K562 (cell line): ENCODE measurements around the gene MAN1B1. TPM values are rescaled to one million over a fixed set of nuclear protein-coding genes. Genes with fewer than 3 reads are reported as not detected.

ENCODE experiments used
- ATAC-seq: fragments of 200-7000 bp; cut with Tn5 transposase; 3 replicates; pipeline ENCODE4 v1.9.1; 2020; ENCODE audit warnings: moderate library complexity
- BruUV-seq: library from RNA; stranded (reverse); fragments of 400-500 nt; replicated peaks from 2 replicates; lab custom pipeline; 2021; lab: Mats Ljungman, UMichigan
- CTCF ChIA-PET: fragments of 300-600 bp; formaldehyde crosslinking; extraction: SDS; loops from one replicate; lab custom pipeline; 2021; ENCODE audit warnings: low intra/inter-chr PET ratio; lab: Yijun Ruan, JAX
- POLR2A ChIA-PET: fragments of 300-600, 350-650 bp; sonication (Branson Sonifier 250); formaldehyde crosslinking; extraction: SDS; loops from one replicate; lab custom pipeline; 2021; ENCODE audit warnings: antibody characterized with exemption, inconsistent platforms; lab: Yijun Ruan, JAX
- DNase-seq, 4 experiments: peaks; one replicate each; pipeline versions ENCODE4 v3.0.0 to v3.0.0-alpha.2; 2011 to 2018; ENCODE audit warnings: low spot score in 3 of 4, mixed read lengths in 3 of 4; ENCODE audit errors: extremely low read depth in 1 of 4
- FAIRE-seq: peaks from 2 replicates; lab custom pipeline; 2011; peaks lifted over from hg19 to GRCh38; lab: Jason Lieb, UNC
- H2AFZ ChIP-seq: 2 replicates; pipeline ENCODE4 v1.6.0; 2011; ENCODE audit warnings: low read depth, low read length, control low read depth, inconsistent platforms
- H3K27ac ChIP-seq: fragments of 200-600 bp; 3 replicates; pipeline ENCODE4 v1.8.0; 2011; ENCODE audit warnings: low read depth, mild to moderate bottlenecking, control low read depth, inconsistent platforms, low read length, moderate library complexity, mixed read lengths; ENCODE audit errors: extremely low read depth
- H3K27me3 ChIP-seq, 2 experiments: fragments of 300-600 bp in 1 of 2; 2 replicates in 1 of 2; 3 replicates in 1 of 2; pipeline versions ENCODE4 v1.6.0 to v1.8.0; 2011; ENCODE audit warnings: inconsistent platforms in 2 of 2, low read length in 2 of 2, mild to moderate bottlenecking in 1 of 2, mixed read lengths in 1 of 2, moderate library complexity in 1 of 2; ENCODE audit not compliant: control insufficient read depth in 2 of 2, insufficient read depth in 2 of 2
- H3K36me3 ChIP-seq: fragments of 300-600 bp; 3 replicates; pipeline ENCODE4 v1.8.0; 2011; ENCODE audit warnings: mild to moderate bottlenecking, low read length, inconsistent platforms; ENCODE audit not compliant: control insufficient read depth, insufficient read depth
- H3K4me1 ChIP-seq, 2 experiments: fragments of 200-600 bp in 1 of 2; replicated peaks in 1 of 2; 2 replicates in 1 of 2; 3 replicates in 1 of 2; pipeline versions ENCODE4 v1.5.1 to v1.8.0; 2011; ENCODE audit warnings: inconsistent platforms in 2 of 2, low read length in 2 of 2, mild to moderate bottlenecking in 1 of 2, mixed read lengths in 1 of 2, moderate library complexity in 1 of 2; ENCODE audit not compliant: control insufficient read depth in 2 of 2, insufficient read depth in 2 of 2
- H3K4me2 ChIP-seq: 2 replicates; pipeline ENCODE4 v1.6.1; 2011; ENCODE audit warnings: low read length, control low read depth, inconsistent platforms, mixed read lengths; ENCODE audit not compliant: insufficient read depth
- H3K4me3 ChIP-seq: fragments of 200-600 bp; sonication (generic), shearing (Covaris generic); 2 replicates; pipeline ENCODE4 v1.5.1; 2016; ENCODE audit warnings: control low read depth, inconsistent platforms
- H3K79me2 ChIP-seq: fragments of 200-600 bp; 3 replicates; pipeline ENCODE4 v1.8.0; 2011; ENCODE audit warnings: low read length, inconsistent platforms; ENCODE audit not compliant: control insufficient read depth, insufficient read depth
- H3K9ac ChIP-seq, 2 experiments: 2 replicates each; pipeline versions ENCODE4 v1.6.0 to v1.6.1; 2011; ENCODE audit warnings: low read depth in 2 of 2, low read length in 2 of 2, control low read depth in 1 of 2, inconsistent platforms in 1 of 2, mild to moderate bottlenecking in 1 of 2, mixed read lengths in 1 of 2; ENCODE audit not compliant: insufficient read depth in 1 of 2
- H3K9me1 ChIP-seq: one replicate; pipeline ENCODE4 v1.6.0; 2011; ENCODE audit warnings: inconsistent platforms, mild to moderate bottlenecking, low read length, moderate library complexity; ENCODE audit not compliant: control insufficient read depth, insufficient read depth
- H3K9me3 ChIP-seq: replicated peaks from 2 replicates; pipeline ENCODE4 v1.5.1; 2011; ENCODE audit warnings: low read depth, low read length, inconsistent platforms; ENCODE audit not compliant: control insufficient read depth, insufficient read depth
- H4K20me1 ChIP-seq: replicated peaks from 2 replicates; pipeline ENCODE4 v1.6.1; 2011; ENCODE audit warnings: low read length, inconsistent platforms, mixed read lengths; ENCODE audit not compliant: control insufficient read depth, insufficient read depth
- ADNP ChIP-seq: fragments of 200-800 bp; sonication (Bioruptor generic); IDR thresholded peaks from 2 replicates; pipeline ENCODE4 v1.6.1; 2016; ENCODE audit warnings: missing genetic modification characterization, missing compliant biosample characterization
- CXXC5 ChIP-seq: fragments of 250-450 bp; sonication (Bioruptor Pico); IDR thresholded peaks from 2 replicates; pipeline ENCODE4 v1.8.0; 2022; ENCODE audit warnings: inconsistent platforms, mild to moderate bottlenecking, moderate library complexity
- GATAD2A ChIP-seq: fragments of 450-650 bp; IDR thresholded peaks from 2 replicates; pipeline ENCODE4 v1.6.1; 2017
- MYBL2 ChIP-seq, 2 experiments: fragments of 450-650 bp in 1 of 2; sonication (generic) in 1 of 2; formaldehyde crosslinking in 1 of 2; IDR thresholded peaks; 2 replicates each; pipeline versions ENCODE4 v1.6.1 to v1.8.1; 2017 to 2022; ENCODE audit warnings: borderline replicate concordance in 1 of 2, inconsistent platforms in 1 of 2, low read depth in 1 of 2, mild to moderate bottlenecking in 1 of 2, missing genetic modification reagents in 1 of 2, moderate library complexity in 1 of 2
- POLR2B ChIP-seq: fragments of 450-650 bp; IDR thresholded peaks from 2 replicates; pipeline ENCODE4 v1.6.1; 2018; ENCODE audit warnings: low read depth; ENCODE audit not compliant: partially characterized antibody
- PTRF ChIP-seq: fragments of 450-650 bp; IDR thresholded peaks from 2 replicates; pipeline ENCODE4 v1.6.1; 2016; ENCODE audit warnings: mild to moderate bottlenecking, missing genetic modification characterization, missing compliant biosample characterization
- SIN3A ChIP-seq, 2 experiments: fragments of 150-350 bp in 1 of 2; IDR thresholded peaks; 2 replicates each; pipeline ENCODE4 v1.6.1; 2011 to 2016; ENCODE audit warnings: borderline replicate concordance in 2 of 2, low read depth in 2 of 2, low read length in 2 of 2, mild to moderate bottlenecking in 2 of 2, moderate library complexity in 2 of 2; ENCODE audit not compliant: control insufficient read depth in 1 of 2
- TAF9B ChIP-seq: fragments of 450-650 bp; IDR thresholded peaks from 2 replicates; pipeline ENCODE4 v1.6.1; 2018; ENCODE audit warnings: mild to moderate bottlenecking; ENCODE audit not compliant: partially characterized antibody
- ZBTB33 ChIP-seq: sonication (generic); formaldehyde crosslinking; IDR thresholded peaks from 2 replicates; pipeline ENCODE4 v1.8.1; 2023; ENCODE audit warnings: mild to moderate bottlenecking, missing genetic modification reagents
- ZNF146 ChIP-seq: IDR thresholded peaks from one replicate; pipeline ENCODE4 v1.6.1; 2018; ENCODE audit warnings: missing compliant biosample characterization; ENCODE audit not compliant: unreplicated experiment
- ZNF165 ChIP-seq: fragments of 250-450 bp; sonication (Bioruptor Pico); IDR thresholded peaks from 2 replicates; pipeline ENCODE4 v1.4.0; 2020; ENCODE audit warnings: borderline replicate concordance
- ZNF174 ChIP-seq: fragments of 250-450 bp; sonication (Bioruptor Pico); IDR thresholded peaks from 2 replicates; pipeline ENCODE4 v1.4.0; 2020; ENCODE audit warnings: mild to moderate bottlenecking
- ZNF696 ChIP-seq: fragments of 250-450 bp; sonication (Bioruptor Pico); conservative IDR thresholded peaks from 2 replicates; pipeline ENCODE4 v1.4.0; 2020; ENCODE audit warnings: mild to moderate bottlenecking, moderate library complexity
- WGBS: fragments of 100-300 bp; shearing (Covaris generic); methylation state at CpG from one replicate; pipeline ENCODE4 v1.1.6; 2016; ENCODE audit warnings: low coverage, mixed read lengths; ENCODE audit not compliant: insufficient coverage; ENCODE audit errors: missing lambda C conversion rate; 5-methylcytosine and 5-hydroxymethylcytosine counted together
- in situ Hi-C: fragments of 300-500 bp; cut with MboI; formaldehyde crosslinking; loops from 4 replicates; pipeline ENCODE4 v1.15.0; 2018; ENCODE audit warnings: inconsistent platforms, mixed read lengths
- intact Hi-C: fragments of 100-400 bp; cut with micrococcal nuclease; formaldehyde crosslinking; loops from 2 replicates; pipeline ENCODE4 v1.14.2; 2022
- polyA plus RNA-seq, 8 experiments: library from polyadenylated mRNA; depleted of rRNA in 4 of 8; stranded (reverse) in 5 of 8; unstranded in 3 of 8; fragments of >200 nt; fragmentation: Nextera tagmentation in 2 of 8; fragmentation: Illumina TruSeq in 1 of 8; extraction: Ambion mirVana in 2 of 8; extraction: Trizol in 1 of 8; gene quantifications; 2 replicates each; pipeline versions ENCODE4 v1.2.1 to v1.2.3, GENCODE V29; 2011 to 2014; ENCODE audit warnings: inconsistent platforms in 1 of 8, missing spikeins in 1 of 8
- total RNA-seq, 7 experiments: library from RNA; depleted of rRNA in 6 of 7; stranded (reverse); fragments of >200 nt in 6 of 7; fragmentation: Illumina TruSeq in 2 of 7; extraction: Trizol in 2 of 7; gene quantifications; 2 replicates each; pipeline versions ENCODE4 v1.2.1 to v1.2.3, GENCODE V29; 2011 to 2021; ENCODE audit warnings: low replicate concordance in 1 of 7
- TF ChIP-seq, protein P1 (sequence below): fragments of 250-450 bp; sonication (Bioruptor Pico); IDR thresholded peaks from 2 replicates; pipeline ENCODE4 v1.4.0; 2020; ENCODE audit warnings: mild to moderate bottlenecking, moderate library complexity
- TF ChIP-seq, protein P2 (sequence below): sonication (generic); formaldehyde crosslinking; IDR thresholded peaks from 2 replicates; pipeline ENCODE4 v1.8.0; 2022; ENCODE audit warnings: mild to moderate bottlenecking, missing genetic modification reagents, borderline replicate concordance

The MAN1B1 gene
- total and polyA plus RNA-seq, 9 of the 15 experiments (the other 6 are each of a cell fraction or from before 2014, with no cell fraction given), result 0.55 to 36.6 (median 27.3) TPM

- peaks cover 28% of the 10 kb centered on the region; the same call in 1 of the 2 replicates for H4K20me1 ChIP-seq
- in situ Hi-C loops, result no loop called here
- no peak overlapping the region; a peak in 1 of 4 replicates for H3K9ac ChIP-seq
- TF ChIP-seq ZNF174 (CRISPR knock-in tag), result no peak
- no peak for TF ChIP-seq ADNP (tag)
- TF ChIP-seq POLR2B, result no peak
- TF ChIP-seq CXXC5 (CRISPR knock-in tag), result no peak
- no peak for TF ChIP-seq ZBTB33 (CRISPR knock-in tag)
- TF ChIP-seq MYBL2 (IDR thresholded peaks at IDR 0.05; ENCODE audit: low read depth), result no peak
- no peak for TF ChIP-seq MYBL2 (CRISPR knock-in tag; IDR thresholded peaks at IDR 0.05; ENCODE audit: borderline replicate concordance)
- no peak for TF ChIP-seq ZNF146 (CRISPR knock-in tag)
- TF ChIP-seq PTRF (tag), result no peak
- TF ChIP-seq ZNF696 (CRISPR knock-in tag), result no peak
- no peak for TF ChIP-seq ZNF165 (CRISPR knock-in tag)
- TF ChIP-seq TAF9B, result no peak
- no peak for TF ChIP-seq SIN3A (IDR thresholded peaks at IDR 0.05; ENCODE audit: borderline replicate concordance in 2 of 2, control insufficient read depth in 1 of 2, low read depth in 2 of 2, low read length in 2 of 2)
- TF ChIP-seq, protein P1, sequence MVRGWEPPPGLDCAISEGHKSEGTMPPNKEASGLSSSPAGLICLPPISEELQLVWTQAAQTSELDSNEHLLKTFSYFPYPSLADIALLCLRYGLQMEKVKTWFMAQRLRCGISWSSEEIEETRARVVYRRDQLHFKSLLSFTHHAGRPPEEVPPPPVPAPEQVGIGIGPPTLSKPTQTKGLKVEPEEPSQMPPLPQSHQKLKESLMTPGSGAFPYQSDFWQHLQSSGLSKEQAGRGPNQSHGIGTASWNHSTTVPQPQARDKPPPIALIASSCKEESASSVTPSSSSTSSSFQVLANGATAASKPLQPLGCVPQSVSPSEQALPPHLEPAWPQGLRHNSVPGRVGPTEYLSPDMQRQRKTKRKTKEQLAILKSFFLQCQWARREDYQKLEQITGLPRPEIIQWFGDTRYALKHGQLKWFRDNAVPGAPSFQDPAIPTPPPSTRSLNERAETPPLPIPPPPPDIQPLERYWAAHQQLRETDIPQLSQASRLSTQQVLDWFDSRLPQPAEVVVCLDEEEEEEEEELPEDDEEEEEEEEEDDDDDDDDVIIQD (CRISPR knock-in tag), result no peak
- TF ChIP-seq GATAD2A, result no peak
- TF ChIP-seq, protein P2, sequence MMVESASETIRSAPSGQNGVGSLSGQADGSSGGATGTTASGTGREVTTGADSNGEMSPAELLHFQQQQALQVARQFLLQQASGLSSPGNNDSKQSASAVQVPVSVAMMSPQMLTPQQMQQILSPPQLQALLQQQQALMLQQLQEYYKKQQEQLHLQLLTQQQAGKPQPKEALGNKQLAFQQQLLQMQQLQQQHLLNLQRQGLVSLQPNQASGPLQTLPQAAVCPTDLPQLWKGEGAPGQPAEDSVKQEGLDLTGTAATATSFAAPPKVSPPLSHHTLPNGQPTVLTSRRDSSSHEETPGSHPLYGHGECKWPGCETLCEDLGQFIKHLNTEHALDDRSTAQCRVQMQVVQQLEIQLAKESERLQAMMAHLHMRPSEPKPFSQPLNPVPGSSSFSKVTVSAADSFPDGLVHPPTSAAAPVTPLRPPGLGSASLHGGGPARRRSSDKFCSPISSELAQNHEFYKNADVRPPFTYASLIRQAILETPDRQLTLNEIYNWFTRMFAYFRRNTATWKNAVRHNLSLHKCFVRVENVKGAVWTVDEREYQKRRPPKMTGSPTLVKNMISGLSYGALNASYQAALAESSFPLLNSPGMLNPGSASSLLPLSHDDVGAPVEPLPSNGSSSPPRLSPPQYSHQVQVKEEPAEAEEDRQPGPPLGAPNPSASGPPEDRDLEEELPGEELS, result no peak
These were observed 42.7 kb upstream of the MAN1B1 start for GRCh38 chr9:137044037-137044436.

More at GRCh38 chr9:137044037-137044436, 42.7 kb upstream of the MAN1B1 start:
- CTCF ChIA-PET, result interaction anchor here (0.8 kb wide), 1 partner anchor 15 kb away, joined by 3 read pairs; no protein-coding TSS in a partner anchor
- Histone ChIP-seq H3K9me3 (no peaks in the 10 kb centered on the region), H3K36me3 (no peaks in the 10 kb centered on the region), H3K4me1 (peaks cover 0 to 75% of the 10 kb centered on the region in 2 experiments; a peak in 4 of 5 replicates), H2AFZ (no peak overlapping the region), H3K27me3 (peaks cover 7 to 57% of the 10 kb centered on the region in 2 experiments; a peak in 4 of 5 replicates), H3K79me2 (no peaks in the 10 kb centered on the region), H3K4me3 (no peak overlapping the region), H3K9me1 (no peaks in the 10 kb centered on the region), H3K27ac (no peak overlapping the region), H3K4me2 (no peak overlapping the region)
- intact Hi-C loops, result no loop called here
- ATAC-seq (no peak), DNase-seq (no peak), FAIRE-seq (no peak)
- POLR2A ChIA-PET, result interaction anchor here (0.6 to 0.7 kb wide), 2 partner anchors 99 to 132 kb away, joined by 3 read pairs; no protein-coding TSS in a partner anchor
- no TSS peak for BruUV-seq
- 38% methylated on average over 10 of the region's 12 CpGs for WGBS
